A673 (cell line): ENCODE measurements around the gene A1BG. TPM values are rescaled to one million over a fixed set of nuclear protein-coding genes. Genes with fewer than 3 reads are reported as not detected.
"Not testable (repeated sequence)": the region's sequence is repeated elsewhere in the genome, so short reads cannot be mapped to it uniquely, and the experiment has no call there.

Experiments
- BruUV-seq: library from RNA; stranded (reverse); fragments of 400-500 nt; replicated peaks from 2 replicates; lab custom pipeline; 2021; lab: Mats Ljungman, UMichigan
- CTCF ChIA-PET: fragments of 300-600 bp; sonication (Branson Sonifier 250); formaldehyde crosslinking; loops from one replicate; lab custom pipeline; 2022; ENCODE audit warnings: antibody characterized with exemption; lab: Charles Lee
- POLR2A ChIA-PET: fragments of 300-600 bp; sonication (Branson Sonifier 250); formaldehyde crosslinking; loops from one replicate; lab custom pipeline; 2022; ENCODE audit warnings: antibody characterized with exemption; ENCODE audit not compliant: low non-redundant PET; lab: Charles Lee
- DNase-seq: peaks from one replicate; pipeline ENCODE4 v3.0.0-alpha.2; 2015; ENCODE audit warnings: low spot score
- H3K27ac ChIP-seq: fragments of 200-600 bp; sonication (generic); 2 replicates; pipeline ENCODE4 v1.5.1; 2016; ENCODE audit warnings: mixed run types, low read depth, mild to moderate bottlenecking, mixed read lengths, antibody characterized with exemption, low read length; ENCODE audit not compliant: poor library complexity, severe bottlenecking
- H3K27me3 ChIP-seq: fragments of 200-600 bp; sonication (generic); replicated peaks from 2 replicates; pipeline ENCODE4 v1.6.1; 2017; ENCODE audit warnings: mixed run types, low read depth, mild to moderate bottlenecking, mixed read lengths, antibody characterized with exemption, low read length; ENCODE audit not compliant: insufficient read depth, poor library complexity
- H3K36me3 ChIP-seq: fragments of 200-600 bp; sonication (generic); 2 replicates; pipeline ENCODE4 v1.6.1; 2016; ENCODE audit warnings: mixed run types, mild to moderate bottlenecking, mixed read lengths, antibody characterized with exemption, low read length; ENCODE audit not compliant: insufficient read depth, poor library complexity, severe bottlenecking
- H3K4me1 ChIP-seq: fragments of 200-600 bp; sonication (generic); 2 replicates; pipeline ENCODE4 v1.6.1; 2017; ENCODE audit warnings: mixed run types, mild to moderate bottlenecking, mixed read lengths, antibody characterized with exemption, low read length; ENCODE audit not compliant: insufficient read depth, poor library complexity, severe bottlenecking
- H3K4me3 ChIP-seq: fragments of 200-600 bp; sonication (generic); 2 replicates; pipeline ENCODE4 v1.5.1; 2016; ENCODE audit warnings: low read depth, mixed run types, mild to moderate bottlenecking, mixed read lengths, low read length; ENCODE audit not compliant: poor library complexity, severe bottlenecking
- H3K9me3 ChIP-seq: fragments of 200-600 bp; sonication (generic); 2 replicates; pipeline ENCODE4 v1.6.1; 2016; ENCODE audit warnings: mixed run types, low read depth, mild to moderate bottlenecking, mixed read lengths, antibody characterized with exemption, low read length; ENCODE audit not compliant: poor library complexity, severe bottlenecking
- EZH2 ChIP-seq: fragments of 200-600 bp; sonication (generic); IDR thresholded peaks from 2 replicates; pipeline ENCODE4 v1.6.1; 2017; ENCODE audit warnings: borderline replicate concordance, low read depth, mild to moderate bottlenecking, mixed read lengths, antibody characterized with exemption, low read length; ENCODE audit not compliant: poor library complexity, severe bottlenecking
- intact Hi-C: fragments of 100-400 bp; cut with micrococcal nuclease; formaldehyde crosslinking; loops from one replicate; pipeline ENCODE4 v1.10.0; 2022; ENCODE audit not compliant: unreplicated experiment
- total RNA-seq: library from RNA; stranded (reverse); gene quantifications from 2 replicates; pipeline ENCODE4 v1.2.3, GENCODE V29; 2021
- TF ChIP-seq, protein P1 (sequence below): fragments of 300-800, 200-600 bp; sonication (generic); conservative IDR thresholded peaks from 2 replicates; pipeline ENCODE4 v1.5.1; 2017; ENCODE audit warnings: low read depth, mild to moderate bottlenecking, antibody characterized with exemption, low read length, moderate library complexity, mixed read lengths

A1BG gene
- total RNA-seq, 1 experiment from 2014 or later, result 15.2 TPM

DNA sequence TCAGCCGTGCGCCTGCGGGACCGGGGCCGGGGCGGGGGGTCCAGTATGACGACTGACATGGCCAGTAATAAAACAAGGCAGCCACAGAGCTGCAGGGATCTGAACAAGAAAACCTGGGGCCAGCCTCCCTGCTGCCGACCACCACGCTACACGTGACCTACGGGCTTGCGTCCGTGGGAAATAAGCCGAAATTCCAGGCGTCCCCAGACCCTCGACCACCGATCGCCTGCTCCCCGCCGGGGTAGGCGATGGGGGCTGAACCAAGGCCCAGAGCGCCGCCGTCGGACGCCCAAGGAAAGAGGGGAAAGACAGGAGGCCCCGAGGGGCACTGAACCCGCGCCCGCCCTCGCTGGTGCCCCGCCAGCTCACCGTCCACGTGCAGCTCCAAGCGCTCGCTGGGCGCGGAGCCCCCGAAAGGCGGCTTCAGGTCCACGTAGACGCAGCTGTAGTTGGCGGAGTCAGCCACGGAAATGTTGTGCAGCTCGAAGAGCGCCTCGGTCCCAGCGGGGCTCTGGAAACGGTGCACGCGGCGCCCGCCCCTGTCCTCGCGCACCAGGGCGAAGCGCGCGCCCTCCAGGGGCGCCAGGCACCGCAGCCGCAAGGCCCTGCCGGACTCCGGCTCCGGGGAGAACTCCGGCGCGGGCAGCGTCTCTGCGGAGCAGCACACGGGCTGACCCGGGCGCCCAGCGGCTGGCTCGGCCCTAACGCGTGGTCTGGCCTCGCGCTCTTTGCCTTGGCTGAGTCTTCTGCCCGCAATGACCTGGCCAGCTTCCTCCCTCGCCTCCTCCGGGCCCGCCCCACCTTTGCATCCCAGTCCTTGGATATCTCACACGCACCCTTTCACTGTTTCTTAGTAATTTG lies 3.1 kb downstream of the A1BG start:
- H3K9me3 ChIP-seq, result no peaks in the 10 kb centered on the region
- no peak for DNase-seq
- no TSS peak for BruUV-seq
- no peaks in the 10 kb centered on the region for H3K36me3 ChIP-seq
- intact Hi-C loops, result no loop called here
- ChIA-PET POLR2A (no interaction called here), CTCF (no interaction called here)
- no peak overlapping the region for H3K27ac ChIP-seq
- H3K27me3 ChIP-seq, result no peaks in the 10 kb centered on the region
- peaks cover 8% of the 10 kb centered on the region for H3K4me1 ChIP-seq
- no peak for TF ChIP-seq EZH2
- TF ChIP-seq, protein P1, sequence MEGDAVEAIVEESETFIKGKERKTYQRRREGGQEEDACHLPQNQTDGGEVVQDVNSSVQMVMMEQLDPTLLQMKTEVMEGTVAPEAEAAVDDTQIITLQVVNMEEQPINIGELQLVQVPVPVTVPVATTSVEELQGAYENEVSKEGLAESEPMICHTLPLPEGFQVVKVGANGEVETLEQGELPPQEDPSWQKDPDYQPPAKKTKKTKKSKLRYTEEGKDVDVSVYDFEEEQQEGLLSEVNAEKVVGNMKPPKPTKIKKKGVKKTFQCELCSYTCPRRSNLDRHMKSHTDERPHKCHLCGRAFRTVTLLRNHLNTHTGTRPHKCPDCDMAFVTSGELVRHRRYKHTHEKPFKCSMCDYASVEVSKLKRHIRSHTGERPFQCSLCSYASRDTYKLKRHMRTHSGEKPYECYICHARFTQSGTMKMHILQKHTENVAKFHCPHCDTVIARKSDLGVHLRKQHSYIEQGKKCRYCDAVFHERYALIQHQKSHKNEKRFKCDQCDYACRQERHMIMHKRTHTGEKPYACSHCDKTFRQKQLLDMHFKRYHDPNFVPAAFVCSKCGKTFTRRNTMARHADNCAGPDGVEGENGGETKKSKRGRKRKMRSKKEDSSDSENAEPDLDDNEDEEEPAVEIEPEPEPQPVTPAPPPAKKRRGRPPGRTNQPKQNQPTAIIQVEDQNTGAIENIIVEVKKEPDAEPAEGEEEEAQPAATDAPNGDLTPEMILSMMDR, result no peak
- H3K4me3 ChIP-seq, result no peak overlapping the region

DNA sequence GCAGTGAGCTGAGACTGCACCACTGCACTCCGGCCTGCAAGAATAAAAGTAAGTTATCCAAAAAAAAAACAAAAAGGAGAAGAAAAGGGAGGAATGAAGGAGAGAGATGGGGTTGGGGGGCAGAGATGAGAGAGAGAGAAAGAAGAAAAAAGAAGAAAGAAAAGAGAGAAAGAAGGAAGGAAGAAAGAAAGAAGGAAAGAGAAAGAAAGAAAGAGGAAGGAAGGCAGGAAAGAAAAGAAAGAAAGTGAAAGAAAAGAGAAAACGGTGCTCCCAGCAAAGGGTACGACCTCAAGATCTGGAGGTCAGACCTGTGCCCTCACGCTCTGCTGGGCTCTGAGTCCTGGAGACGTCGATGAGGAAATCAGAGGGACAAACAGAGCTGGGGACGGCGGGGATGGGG lies 3.7 kb downstream of the A1BG start:
- TF ChIP-seq, protein P1, result no peak
- no peak for TF ChIP-seq EZH2
- intact Hi-C loops, result no loop called here
- BruUV-seq, result no TSS peak
- ChIA-PET POLR2A (interaction anchor here (0.7 kb wide), 1 partner anchor 32 kb away, joined by 8 read pairs; no protein-coding TSS in a partner anchor), CTCF (no interaction called here)
- peaks cover 8% of the 10 kb centered on the region for H3K4me1 ChIP-seq
- DNase-seq, result no peak
- no peak overlapping the region for H3K27ac ChIP-seq
- no peaks in the 10 kb centered on the region for H3K36me3 ChIP-seq
- no peak overlapping the region for H3K4me3 ChIP-seq
- H3K9me3 ChIP-seq, result no peaks in the 10 kb centered on the region
- H3K27me3 ChIP-seq, result no peaks in the 10 kb centered on the region

DNA sequence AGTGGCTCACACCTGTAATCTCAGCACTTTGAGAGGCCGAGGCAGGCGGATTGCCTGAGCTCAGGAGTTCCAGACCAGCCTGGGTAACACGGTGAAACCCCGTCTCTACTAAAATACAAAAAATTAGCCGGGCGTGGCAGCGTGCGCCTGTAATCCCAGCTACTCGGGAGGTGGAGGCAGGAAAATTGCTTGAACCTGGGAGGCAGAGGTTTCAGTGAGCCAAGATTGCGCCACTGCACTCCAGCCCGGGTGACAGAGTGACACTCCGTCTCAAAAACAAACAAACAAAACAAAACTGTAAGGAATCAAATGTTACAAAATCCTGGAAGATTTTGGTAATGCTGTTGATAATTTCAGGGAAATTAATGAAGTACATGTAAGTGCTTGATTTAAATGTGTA lies 5.2 kb downstream of the A1BG start:
- BruUV-seq, intact Hi-C loops, H3K27me3 ChIP-seq, H3K9me3 ChIP-seq, H3K27ac ChIP-seq, H3K36me3 ChIP-seq, H3K4me1 ChIP-seq, DNase-seq: not testable (repeated sequence)
- ChIA-PET POLR2A (interaction anchor here (0.5 to 0.6 kb wide), 2 partner anchors 8 to 860 kb away, joined by 4 to 5 read pairs; partner anchors contain the start of gene ZNF419), CTCF (interaction anchor here (0.6 to 1.4 kb wide), 3 partner anchors 14 to 24 kb away, joined by 3 read pairs; partner anchors contain the start of gene ZNF497)
- H3K4me3 ChIP-seq, result peak overlapping the region; percentile 89
